ENCODE measurements around the gene PTGR3.

DNA sequence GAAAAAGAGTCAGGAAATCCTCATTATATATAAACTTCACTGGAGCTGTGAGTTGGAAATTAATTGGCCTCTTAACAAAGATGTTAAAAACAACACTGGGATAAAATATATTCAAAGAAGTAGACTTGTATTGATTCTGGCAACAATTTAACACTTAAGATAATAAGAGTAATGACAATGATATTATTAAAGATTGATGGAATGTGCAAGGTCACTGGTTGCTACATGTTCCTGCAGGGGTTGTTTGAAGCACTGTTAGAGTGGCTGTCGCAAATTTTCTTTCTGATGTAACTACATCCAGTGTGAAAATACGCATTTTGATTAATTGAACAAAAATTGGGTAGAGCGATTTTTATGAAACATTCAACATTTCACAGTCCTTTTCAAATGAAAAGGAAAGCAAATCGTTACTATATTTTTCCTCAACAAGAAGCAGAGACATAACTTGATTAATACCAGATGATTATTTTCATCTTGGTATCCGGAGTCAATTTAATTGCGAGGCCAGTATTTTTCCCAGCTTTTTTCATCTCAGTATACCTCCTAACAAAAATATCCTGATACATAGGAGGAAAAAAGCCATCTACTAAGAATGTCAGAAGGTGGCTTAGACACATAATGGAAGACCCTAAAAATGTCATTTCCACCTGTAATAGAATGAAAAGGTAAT, 6.1 kb downstream of the PTGR3 start:
- TF ChIP-seq, protein P1, sequence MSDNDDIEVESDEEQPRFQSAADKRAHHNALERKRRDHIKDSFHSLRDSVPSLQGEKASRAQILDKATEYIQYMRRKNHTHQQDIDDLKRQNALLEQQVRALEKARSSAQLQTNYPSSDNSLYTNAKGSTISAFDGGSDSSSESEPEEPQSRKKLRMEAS (IDR thresholded peaks at IDR 0.05), result no peak
- no peak for TF ChIP-seq RAD21 (IDR thresholded peaks at IDR 0.05; ENCODE audit: low read depth)
- TF ChIP-seq, protein P2, sequence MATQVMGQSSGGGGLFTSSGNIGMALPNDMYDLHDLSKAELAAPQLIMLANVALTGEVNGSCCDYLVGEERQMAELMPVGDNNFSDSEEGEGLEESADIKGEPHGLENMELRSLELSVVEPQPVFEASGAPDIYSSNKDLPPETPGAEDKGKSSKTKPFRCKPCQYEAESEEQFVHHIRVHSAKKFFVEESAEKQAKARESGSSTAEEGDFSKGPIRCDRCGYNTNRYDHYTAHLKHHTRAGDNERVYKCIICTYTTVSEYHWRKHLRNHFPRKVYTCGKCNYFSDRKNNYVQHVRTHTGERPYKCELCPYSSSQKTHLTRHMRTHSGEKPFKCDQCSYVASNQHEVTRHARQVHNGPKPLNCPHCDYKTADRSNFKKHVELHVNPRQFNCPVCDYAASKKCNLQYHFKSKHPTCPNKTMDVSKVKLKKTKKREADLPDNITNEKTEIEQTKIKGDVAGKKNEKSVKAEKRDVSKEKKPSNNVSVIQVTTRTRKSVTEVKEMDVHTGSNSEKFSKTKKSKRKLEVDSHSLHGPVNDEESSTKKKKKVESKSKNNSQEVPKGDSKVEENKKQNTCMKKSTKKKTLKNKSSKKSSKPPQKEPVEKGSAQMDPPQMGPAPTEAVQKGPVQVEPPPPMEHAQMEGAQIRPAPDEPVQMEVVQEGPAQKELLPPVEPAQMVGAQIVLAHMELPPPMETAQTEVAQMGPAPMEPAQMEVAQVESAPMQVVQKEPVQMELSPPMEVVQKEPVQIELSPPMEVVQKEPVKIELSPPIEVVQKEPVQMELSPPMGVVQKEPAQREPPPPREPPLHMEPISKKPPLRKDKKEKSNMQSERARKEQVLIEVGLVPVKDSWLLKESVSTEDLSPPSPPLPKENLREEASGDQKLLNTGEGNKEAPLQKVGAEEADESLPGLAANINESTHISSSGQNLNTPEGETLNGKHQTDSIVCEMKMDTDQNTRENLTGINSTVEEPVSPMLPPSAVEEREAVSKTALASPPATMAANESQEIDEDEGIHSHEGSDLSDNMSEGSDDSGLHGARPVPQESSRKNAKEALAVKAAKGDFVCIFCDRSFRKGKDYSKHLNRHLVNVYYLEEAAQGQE (IDR thresholded peaks at IDR 0.05; ENCODE audit: low read depth), result no peak
- TF ChIP-seq TAF1 (IDR thresholded peaks at IDR 0.05; ENCODE audit: low read depth), result no peak
- TF ChIP-seq EGR1 (IDR thresholded peaks at IDR 0.05), result no peak
- TF ChIP-seq EP300 (IDR thresholded peaks at IDR 0.05; ENCODE audit: borderline replicate concordance), result no peak
- no peak for TF ChIP-seq YY1 (IDR thresholded peaks at IDR 0.05; ENCODE audit: low read depth)
